RPMI8226 (cell line): Measurements from ENCODE around the gene TNFRSF14.

Experiments used
- DNase-seq: peaks from one replicate; pipeline ENCODE4 v3.0.0-alpha.2; 2015

The TNFRSF14 gene

DNA sequence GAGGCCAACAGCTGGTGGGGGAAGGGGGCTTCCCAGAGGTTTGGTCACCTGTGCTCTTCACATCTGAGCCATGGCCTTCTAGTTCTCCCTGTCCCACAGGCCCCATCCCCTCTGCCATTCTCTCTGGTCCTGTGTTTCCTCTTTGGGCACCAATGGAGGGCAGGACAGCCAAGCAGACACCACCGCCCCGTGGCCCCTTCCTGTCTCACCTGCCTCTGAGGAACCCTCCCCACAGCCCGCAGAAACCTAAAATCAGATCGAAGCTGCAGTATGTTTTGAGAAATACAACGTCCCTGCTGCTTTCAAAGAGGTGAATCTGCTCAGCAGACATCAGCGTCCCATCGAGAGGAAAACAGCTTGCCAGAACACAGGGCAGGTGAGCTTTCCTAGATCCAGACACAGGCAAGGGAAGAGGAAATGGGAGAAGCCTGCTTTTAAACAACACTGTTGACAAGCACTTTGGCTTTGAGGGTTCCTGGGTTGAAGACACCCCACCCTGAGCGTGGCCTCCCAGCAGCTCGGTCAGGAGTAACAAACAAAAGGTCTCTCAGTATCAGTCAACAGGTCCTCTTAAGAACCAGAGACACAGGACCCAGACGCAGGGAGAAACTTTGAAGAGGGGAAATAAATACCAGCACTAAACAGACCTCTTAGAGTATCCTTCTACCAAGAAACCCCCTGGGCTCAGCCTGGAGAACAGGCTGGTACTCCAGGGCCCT, 32.1 kb upstream of the TNFRSF14 start:
- DNase-seq = no peak

DNA sequence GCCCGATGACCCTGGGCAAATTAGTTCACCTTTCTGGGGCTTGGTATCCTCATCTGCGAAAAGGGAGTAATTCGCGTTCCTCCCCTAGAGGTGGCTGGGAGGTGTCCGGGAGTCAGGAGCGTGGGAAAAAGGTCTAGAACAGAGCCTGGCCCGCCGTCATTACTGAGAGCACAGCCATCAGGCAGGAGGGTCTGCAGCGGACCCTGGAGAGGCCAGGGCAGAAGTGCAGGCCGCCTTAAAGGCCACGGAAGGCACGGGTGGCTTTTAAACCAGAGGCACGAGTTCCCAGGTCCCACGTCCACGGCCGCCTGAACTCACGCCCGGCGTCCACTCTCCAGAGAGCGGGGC, 30.6 kb upstream of the TNFRSF14 start:
- no peak for DNase-seq

DNA sequence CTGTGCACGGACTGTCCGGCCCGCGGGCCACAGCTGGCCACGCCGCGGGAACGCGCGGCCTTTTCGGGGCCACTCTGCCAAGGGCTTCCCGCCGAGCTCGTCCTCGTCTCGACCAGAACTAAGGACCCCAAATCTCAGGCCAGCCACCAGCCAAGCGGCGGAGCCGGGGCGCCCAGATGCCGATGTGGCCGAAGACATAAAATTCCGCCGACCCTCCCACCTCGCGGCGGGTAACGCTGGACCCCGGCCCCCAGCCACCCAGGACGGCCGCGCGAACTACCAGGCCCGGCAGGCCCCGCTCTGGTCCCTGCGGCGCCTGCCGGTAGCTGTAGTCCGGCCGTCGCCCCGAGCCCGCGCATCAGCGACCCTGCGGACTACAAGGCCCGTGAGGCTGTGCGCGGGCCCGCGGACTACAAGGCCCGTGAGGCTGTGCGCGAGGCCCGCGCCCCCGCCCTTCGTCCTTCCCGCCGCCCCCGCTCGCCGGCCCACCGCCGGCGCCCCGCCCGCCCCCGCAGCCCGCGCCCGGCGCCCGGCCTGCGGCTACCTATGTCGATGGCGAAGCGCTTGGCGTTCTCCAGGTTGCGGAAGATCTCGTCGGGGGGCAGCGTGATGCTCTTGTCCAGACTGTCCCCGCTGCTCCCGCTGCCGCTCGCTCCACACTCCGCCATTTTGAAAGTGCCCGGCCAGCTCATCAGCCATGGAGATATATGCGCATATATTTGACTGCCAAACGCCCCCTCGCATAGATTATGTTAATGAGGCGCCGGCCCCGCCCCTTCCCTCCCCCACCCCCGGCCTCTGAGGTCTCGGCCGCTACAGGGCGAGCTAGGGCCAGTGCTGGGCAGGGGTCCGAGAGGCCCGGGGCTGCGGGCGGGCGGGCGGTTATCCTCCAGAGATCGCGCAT, 30.0 kb upstream of the TNFRSF14 start, which contains the start of gene PANK4:
Gene PANK4, minus strand, starts transcription at position 677 of the 904 bp plus-strand sequence. Its CDS starts 9 bp downstream, at position 668.
- peak; percentile 98 for DNase-seq

DNA sequence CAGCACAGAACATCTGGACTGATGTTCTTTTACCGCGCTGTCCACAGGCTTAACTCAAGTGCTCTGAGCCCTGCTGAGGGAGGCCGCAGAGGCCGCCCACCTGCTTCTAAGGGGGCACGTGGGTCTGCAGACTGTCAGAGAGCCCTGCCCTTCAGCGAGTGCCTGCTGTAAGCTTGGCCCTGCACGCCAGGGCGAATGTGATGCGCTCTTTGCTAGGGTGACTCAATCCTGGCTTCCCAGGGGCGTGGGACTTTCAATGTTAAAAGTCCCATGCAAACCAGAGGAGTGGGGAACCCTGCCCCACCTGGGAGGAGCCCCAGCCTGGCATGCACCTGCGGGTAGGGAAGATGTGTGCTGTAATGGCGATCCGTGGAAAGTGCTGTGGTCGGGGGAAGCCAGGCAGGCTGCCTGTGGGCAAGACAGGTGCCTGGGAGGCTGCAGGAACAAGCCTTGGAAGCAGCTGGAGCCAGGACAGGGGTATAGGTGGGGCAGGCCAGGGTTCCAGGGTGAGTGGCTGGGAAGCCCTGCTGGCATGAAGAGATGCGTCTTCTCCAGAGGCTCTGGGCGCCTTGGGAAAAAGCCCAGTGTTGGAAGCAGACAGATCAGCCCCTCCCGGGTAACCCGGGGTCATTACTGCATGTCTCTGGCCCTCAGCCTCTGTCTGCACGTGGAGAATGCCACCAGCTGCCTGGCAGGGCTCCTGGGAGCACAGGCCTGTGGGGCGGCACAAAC, 29.2 kb upstream of the TNFRSF14 start:
- DNase-seq = peak; percentile 59

DNA sequence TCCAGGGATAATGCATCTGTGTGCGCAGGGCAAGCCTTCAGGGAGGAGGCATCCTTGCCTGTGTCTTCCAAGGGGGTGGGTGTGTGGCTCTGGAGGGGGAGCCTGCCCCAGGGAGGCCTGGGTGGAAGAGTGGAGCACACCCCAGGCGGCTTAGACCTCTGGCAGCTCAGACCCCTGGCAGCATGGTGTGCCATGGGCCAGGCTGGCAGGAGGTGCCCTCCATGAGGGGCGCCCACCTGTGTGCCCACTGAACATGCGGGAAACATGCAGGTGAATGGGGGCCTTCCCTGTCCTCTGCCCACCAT, 28.7 kb upstream of the TNFRSF14 start:
- no peak for DNase-seq

DNA sequence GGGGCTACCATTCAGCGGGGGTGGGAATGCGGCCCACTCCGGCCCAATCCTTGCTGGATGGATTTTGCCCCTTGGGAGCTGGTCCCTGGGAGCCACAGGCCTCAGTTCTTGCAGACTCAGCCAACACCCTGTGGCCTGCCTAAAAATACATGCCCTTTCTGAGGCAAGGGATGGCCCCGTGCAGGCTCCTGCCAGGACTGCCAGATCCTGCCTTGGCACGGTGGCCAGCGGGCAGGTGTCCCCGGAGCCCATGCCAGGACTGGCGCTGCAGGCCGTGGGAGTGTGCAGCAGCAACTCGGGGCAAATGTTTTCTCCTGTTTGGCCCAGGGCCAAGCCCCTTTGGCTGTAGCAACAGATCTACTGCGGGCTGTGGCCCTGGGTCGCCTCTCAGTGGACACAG, 28.2 kb upstream of the TNFRSF14 start:
- DNase-seq = no peak

DNA sequence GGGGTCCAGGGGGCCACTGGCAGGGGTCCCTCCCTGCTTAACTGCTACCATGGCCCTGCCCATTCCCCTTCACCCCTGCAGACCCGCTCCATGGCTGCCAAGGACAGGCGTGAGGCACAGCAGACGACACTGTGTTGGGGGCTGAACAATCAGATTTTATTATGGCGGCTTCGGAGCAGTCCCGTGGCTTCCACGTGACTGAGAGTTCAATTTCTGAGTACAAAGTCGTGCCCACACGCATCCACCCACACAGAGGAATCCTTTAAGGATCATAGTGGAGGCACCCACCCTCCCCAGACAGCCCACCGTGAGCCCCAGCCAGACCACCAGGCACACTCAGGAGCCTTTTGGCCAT, 27.6 kb upstream of the TNFRSF14 start:
- DNase-seq = no peak

DNA sequence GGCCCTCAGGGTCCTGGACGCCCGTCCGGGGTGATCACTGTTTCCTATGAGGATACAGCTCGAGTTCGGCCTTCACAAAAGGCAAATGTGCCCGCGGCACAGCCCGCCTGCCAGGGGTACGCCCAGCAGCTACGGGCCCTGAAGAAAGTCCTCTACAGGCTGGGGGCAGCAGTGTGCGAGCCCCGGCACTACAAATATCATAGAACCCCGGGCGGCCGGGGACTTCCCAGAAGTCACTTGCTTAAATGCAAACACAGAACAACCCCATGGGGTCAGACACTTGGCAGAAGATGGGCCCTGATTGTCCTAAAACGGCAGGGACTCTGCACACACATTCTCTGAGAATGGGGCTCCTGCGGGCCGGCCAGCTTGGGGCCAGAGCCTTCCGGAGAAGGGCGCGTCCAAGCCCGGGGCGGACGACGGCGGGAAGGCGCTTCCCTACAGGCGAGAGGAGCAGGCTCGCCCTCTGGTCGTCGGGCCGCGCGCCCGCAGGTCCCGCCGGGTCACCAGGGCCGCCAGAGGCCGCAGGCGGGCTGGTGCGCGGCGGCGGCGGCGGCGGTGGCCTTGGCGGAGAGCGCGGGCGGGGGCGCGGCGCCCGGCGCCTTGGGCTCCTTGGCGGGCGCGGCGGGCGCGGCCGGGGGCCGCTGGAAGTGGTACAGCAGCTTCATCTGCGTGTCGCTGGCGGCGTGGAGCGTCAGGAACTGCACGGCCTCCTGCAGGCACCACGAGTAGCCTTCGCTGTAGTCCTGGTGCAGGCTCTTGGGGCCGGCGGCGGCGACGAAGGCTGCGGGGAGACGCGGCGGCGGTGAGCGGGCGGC, 27.0 kb upstream of the TNFRSF14 start:
- peak; percentile 67 for DNase-seq

DNA sequence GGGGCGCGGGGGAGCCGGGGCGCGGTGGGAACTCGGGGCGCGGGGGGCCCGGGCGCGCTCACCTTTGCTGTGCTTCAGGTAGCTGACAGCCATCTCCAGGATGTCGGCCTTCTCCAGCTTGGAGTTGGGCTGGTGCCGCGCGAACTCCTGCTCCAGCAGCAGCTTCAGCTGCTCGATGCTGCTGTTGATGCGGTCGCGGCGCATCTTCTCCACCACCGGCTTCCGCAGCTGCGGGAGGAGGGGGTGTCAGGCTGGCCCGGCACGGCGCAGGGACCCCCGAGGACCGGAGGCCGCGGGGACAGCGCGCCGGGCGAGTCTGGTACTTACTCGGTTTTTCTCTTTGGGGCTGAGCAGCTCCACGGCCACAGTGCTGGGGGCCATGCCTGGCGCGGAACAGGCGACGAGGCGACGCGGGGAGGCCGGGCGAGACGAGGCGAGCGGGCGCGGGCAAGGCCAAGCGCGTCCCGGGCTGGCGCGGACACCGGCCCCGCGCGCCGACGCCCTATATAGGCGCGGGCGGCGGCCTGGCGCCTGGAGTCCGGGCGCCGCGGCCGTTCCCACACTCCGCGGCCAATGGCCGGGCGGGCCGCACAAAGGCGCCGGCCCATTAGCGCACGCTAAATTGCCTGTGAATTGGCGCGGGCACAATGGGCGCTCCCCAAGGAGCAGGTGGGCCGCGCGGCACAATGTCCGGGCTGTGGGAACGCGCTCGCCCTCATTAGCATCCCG, 26.2 kb upstream of the TNFRSF14 start, which contains the start of gene HES5:
Gene HES5, minus strand, starts transcription at position 480 of the 729 bp plus-strand sequence. Its CDS starts 99 bp downstream, at position 381.
- peak; percentile 24 for DNase-seq

DNA sequence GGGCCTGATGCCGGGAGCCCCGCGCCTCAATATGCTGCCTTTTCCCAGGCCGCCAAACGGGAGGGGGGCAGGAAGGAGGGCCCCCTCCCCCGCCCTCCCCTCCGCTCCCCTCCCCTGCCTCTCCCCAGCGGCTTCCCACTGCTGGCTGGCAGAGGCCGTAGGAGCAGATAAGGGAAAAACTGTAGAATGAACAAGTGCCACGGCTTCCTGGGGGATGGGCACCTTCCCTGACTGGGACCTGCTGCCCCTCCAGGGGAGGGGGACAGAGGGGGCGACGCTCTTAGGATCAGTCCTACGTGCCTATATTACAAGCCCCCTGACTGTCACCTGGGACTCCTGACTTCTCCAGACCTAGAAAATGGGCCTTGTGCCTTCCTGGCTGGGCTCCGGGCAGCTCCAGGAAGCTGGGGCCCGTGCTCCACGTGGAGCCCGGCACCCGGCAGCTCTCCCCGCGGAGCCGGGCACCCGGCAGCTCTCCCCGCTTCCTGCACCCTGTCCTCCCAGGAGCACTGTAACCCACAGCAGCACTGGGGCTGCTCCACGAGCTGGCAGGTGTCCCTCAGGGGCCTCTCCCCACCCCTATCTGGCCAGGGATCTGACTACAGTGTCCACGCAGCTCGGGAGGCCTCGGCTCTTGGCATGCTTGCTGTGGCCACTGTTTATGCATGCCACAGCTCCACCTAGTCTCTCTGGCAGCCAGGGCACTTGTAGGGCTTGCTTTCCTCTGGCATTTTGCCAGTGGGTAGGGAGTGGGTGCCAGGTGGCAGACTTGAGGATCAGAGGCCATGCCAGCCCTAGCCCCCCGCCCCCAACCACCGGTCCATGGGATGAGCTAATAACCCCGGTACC, 25.4 kb upstream of the TNFRSF14 start:
- DNase-seq = peak; percentile 82

DNA sequence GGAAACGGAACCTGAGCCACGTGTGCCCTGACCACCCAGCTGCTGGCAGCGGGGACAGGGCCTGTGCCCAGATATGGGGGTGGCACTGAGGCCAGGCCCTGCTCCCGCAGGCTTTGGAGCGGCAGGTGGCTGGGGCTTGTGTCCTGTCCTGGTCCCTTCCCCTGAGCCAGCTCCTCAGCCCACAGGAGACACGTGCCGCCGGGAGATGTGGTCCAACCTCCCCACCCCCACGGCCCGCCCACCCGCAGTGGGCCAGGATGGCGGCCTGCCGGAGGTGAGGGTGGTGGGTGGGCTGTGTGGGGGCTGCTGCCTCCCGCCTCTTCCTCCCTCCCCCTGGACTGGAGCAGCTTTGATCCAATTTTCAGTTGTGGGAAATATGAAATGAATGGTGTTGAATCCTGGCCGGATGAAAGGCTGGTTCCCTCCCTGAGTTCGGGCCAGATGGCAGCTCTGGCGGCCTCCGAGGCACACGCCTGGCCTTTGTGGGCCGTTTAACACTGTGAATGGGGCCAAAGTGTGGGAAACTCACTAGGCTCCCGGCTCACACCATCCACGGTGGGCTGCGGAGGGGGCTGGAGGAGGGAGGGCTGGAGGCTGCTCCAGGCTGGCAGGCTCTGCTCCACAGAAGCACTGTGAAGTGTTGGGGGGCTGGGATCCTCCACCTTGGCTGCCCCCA, 23.5 kb upstream of the TNFRSF14 start:
- no peak for DNase-seq

DNA sequence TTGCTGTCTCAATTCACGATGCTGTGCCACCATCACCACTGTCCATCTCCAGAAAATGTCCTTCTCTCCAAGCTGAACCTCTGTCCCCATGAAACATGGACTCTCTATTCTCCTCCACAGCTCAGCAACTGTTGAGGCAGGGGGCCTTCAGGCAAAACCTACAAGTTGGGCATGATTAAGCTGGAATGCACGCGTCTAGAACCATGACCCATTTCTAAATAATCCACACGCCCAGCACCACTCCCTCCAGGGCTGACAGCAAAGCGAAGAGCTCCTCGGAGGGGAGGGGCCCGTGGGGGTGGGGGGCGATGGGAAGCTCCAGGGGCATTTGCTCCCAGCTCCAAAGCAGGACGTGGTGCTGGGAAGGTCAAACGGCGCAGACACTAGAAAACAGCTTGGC, 22.8 kb upstream of the TNFRSF14 start:
- DNase-seq = no peak

DNA sequence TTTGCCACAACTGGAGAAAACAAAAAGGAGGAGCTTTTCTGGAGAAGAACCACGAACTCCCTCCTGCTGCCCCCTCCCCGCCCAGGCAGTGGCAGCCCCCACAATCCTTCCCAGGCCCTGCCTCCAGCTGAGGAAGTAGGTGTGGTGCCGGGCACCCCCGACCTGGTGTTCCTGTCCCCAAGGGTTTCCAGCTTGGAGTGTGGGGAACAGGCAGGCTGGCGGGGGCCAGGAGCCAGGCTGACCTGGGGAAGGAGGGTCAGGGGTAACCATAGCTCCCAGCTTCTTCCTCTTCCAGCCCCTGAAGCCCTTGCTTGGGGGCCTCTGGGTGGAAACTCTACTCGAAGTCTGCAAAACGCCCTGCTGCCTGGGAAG, 21.9 kb upstream of the TNFRSF14 start:
- DNase-seq = no peak

DNA sequence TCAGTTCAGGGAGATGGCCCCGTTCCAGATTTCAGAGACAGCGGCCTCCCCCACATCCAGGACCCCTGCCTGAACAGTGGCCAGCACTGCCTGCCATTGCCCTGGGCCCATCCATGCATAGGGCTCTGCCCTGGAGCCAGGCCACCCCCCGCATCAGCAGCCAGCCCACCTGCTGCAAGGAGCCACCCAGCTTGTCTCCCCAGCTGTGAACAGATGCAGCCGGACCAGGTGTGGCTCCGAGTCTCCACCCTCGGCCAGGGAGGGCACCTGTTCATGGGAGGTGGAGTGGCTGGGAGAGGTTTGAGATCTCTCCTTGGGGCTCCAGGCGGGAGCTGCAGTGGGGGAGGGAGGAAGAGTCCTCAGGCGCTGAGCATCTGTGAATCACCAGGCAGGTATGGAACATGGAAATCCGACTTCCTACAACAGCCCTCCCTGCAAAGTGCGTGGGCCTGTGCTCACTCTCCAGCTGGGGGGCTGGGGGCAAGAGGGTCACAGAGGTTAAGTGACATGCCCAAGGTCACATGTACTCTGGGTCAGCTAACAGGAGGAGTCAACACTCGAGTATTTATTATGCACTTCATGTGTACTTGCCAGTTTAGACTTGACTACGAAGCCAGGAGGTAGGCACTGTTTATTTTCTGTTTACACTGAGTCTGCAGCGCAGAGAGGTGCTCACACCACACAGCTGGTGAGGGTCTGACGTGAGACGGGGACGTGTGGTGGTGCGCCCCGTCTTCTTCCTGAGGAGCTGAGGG, 21.3 kb upstream of the TNFRSF14 start:
- peak; percentile 88 for DNase-seq

DNA sequence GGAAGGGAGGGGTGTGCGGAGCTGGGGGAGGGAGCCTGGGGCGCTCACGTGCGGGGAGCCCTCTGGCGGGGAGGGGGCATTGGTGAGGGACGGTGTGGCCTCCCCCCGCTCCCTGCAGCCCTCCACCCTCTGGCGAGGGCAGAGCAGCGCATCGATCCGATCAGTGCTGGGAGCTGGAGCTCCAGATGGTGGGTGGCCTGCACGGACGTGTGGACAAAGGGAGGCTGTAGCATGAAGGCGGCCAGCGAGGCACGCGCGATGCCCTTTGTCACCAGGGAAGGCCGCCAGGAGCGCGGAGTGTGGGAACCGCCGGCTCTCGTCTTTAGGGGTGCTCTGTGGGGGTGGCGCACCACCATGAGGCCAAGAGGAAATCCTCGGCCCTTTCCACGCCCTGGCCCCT, 20.7 kb upstream of the TNFRSF14 start:
- no peak for DNase-seq

DNA sequence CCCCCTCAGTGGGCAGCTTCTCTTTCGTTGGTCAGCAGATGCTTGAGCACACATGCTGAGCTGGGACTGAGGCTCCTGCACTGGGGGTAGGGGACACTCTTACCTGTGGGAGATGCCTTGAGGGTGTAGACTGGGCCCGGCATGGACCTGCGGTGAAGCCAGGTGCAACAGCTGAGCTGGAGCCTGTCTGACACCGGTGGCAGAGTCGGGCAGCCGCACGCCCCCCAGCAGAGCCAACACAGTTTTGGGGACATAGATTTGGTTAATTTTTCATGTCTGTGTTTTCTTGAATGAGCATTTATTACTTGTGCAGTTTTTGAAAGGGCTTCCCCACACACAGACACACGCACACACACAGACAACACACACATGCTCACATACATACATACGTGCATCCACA, 20.2 kb upstream of the TNFRSF14 start:
- DNase-seq = no peak

DNA sequence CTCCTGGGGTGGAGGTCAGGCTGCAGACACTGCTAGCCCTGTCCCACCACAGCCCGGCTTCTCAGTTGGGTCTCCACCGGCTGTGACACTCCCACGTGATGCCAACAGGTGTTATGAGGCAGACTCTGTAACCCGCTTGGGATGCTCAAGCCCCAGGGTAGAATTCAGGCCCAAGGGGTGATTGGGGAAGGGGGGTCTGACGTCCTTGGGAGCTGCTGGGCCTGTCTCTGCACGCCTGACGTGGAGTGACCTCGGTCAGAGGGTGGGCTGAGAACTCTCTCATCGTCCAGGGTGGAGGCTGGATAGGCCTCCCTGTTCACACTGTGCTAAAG, 18.4 kb upstream of the TNFRSF14 start:
- peak; percentile 25 for DNase-seq

DNA sequence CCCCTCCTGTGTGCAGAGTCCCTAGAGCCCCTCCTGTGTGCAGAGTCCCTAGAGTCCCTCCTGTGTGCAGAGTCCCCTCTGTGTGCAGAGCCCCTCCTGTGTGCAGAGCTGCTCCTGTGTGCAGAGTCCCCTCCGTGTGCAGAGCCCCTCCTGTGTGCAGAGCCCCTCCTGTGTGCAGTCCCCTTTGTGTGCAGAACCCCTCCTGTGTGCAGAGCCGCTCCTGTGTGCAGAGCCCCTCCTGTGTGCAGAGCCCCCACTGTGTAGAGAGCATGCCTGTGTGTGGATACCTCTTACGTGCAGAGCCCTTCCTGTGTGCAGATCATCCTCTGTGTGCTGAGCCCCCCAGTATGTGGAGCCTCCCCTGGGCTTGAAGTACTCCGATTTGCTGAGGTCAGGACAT, 17.8 kb upstream of the TNFRSF14 start:
- DNase-seq = no peak

DNA sequence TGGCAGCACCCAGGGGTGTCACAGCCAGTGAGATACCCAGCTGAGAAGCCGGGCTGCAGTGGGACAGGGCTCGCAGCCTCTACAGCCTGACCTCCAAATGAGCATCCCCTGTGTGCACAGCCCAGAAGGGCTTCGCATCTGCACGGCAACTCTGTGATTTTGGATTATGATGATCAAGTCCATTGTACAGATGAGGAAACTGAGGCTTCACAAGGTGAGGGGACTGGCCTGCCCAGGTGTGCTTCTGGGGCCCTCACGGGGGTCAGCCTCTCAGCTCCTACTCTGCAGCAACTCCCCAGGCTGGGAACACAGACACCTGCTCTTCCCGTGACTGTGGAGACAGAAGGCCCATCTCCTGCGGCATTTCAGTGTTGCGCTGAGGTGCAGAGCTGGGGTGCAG, 17.3 kb upstream of the TNFRSF14 start:
- no peak for DNase-seq
